KMS-11 (cell line): Measurements from ENCODE around the gene BTNL9.

Experiments used
- H2AFZ ChIP-seq: fragments of 200-600 bp; sonication (generic); 2 replicates; pipeline ENCODE4 v1.6.1; 2016; ENCODE audit warnings: antibody characterized with exemption, mixed run types, low read depth
- H3K27ac ChIP-seq: fragments of 200-600 bp; sonication (generic); 2 replicates; pipeline ENCODE4 v1.6.1; 2016; ENCODE audit warnings: mild to moderate bottlenecking, mixed run types
- H3K27me3 ChIP-seq: fragments of 200-600 bp; sonication (generic); 2 replicates; pipeline ENCODE4 v1.6.1; 2017; ENCODE audit warnings: mild to moderate bottlenecking, low read depth, mixed run types, moderate library complexity; ENCODE audit not compliant: insufficient read depth
- H3K36me3 ChIP-seq: fragments of 200-600 bp; sonication (generic); 2 replicates; pipeline ENCODE4 v1.6.1; 2017; ENCODE audit warnings: mild to moderate bottlenecking, mixed run types; ENCODE audit not compliant: insufficient read depth
- H3K4me1 ChIP-seq: fragments of 200-600 bp; sonication (generic); 2 replicates; pipeline ENCODE4 v1.6.1; 2016; ENCODE audit warnings: mild to moderate bottlenecking, low read depth, mixed run types; ENCODE audit not compliant: poor library complexity, severe bottlenecking
- H3K4me2 ChIP-seq: fragments of 200-600 bp; sonication (generic); 2 replicates; pipeline ENCODE4 v1.7.0; 2016; ENCODE audit warnings: mild to moderate bottlenecking, mixed run types
- H3K4me3 ChIP-seq: fragments of 200-600 bp; sonication (generic); IDR thresholded peaks from 2 replicates; pipeline ENCODE4 v1.6.1; 2017; ENCODE audit warnings: low read depth, low read length, mixed read lengths; ENCODE audit not compliant: insufficient read depth
- H3K79me2 ChIP-seq: fragments of 200-600 bp; sonication (generic); 2 replicates; pipeline ENCODE4 v1.6.1; 2016; ENCODE audit warnings: low read depth, mixed run types; ENCODE audit not compliant: insufficient read depth
- H3K9ac ChIP-seq: fragments of 200-600 bp; sonication (generic); 2 replicates; pipeline ENCODE4 v1.6.1; 2016; ENCODE audit warnings: mild to moderate bottlenecking, mixed run types
- H4K20me1 ChIP-seq: fragments of 200-600 bp; sonication (generic); 2 replicates; pipeline ENCODE4 v1.6.1; 2016; ENCODE audit warnings: mild to moderate bottlenecking, mixed run types; ENCODE audit not compliant: insufficient read depth
- CTCF ChIP-seq: fragments of 200-600 bp; sonication (generic); conservative IDR thresholded peaks from 2 replicates; pipeline ENCODE4 v1.6.1; 2017; ENCODE audit warnings: low read depth, mild to moderate bottlenecking, antibody characterized with exemption, low read length, moderate library complexity, mixed read lengths

BTNL9 gene

GRCh38 chr5:181053488-181054121 lies 13.5 kb downstream of the BTNL9 start:
- Histone ChIP-seq H3K9ac (peak overlapping the region; percentile 51; the same call in 1 of the 2 replicates), H3K4me1 (no peaks in the 10 kb centered on the region), H3K4me3 (no peak overlapping the region), H3K27ac (no peak overlapping the region), H3K79me2 (no peaks in the 10 kb centered on the region), H3K36me3 (no peaks in the 10 kb centered on the region), H2AFZ (peak overlapping the region; percentile 78), H3K27me3 (no peaks in the 10 kb centered on the region), H4K20me1 (no peaks in the 10 kb centered on the region), H3K4me2 (peak overlapping the region; percentile 45; the same call in 1 of the 2 replicates)
- no peak for TF ChIP-seq CTCF

GRCh38 chr5:181054138-181054537 lies 14.1 kb downstream of the BTNL9 start:
- no peak overlapping the region for H3K4me3 ChIP-seq
- H3K4me2 ChIP-seq = no peak overlapping the region
- H3K27me3 ChIP-seq = no peaks in the 10 kb centered on the region
- H2AFZ ChIP-seq = no peak overlapping the region
- H4K20me1 ChIP-seq = no peaks in the 10 kb centered on the region
- H3K79me2 ChIP-seq = no peaks in the 10 kb centered on the region
- no peak for TF ChIP-seq CTCF
- H3K4me1 ChIP-seq = no peaks in the 10 kb centered on the region
- no peak overlapping the region for H3K9ac ChIP-seq
- H3K27ac ChIP-seq = no peak overlapping the region
- no peaks in the 10 kb centered on the region for H3K36me3 ChIP-seq

- no peak for TF ChIP-seq CTCF
- H2AFZ ChIP-seq = no peak overlapping the region
These were observed 14.9 kb downstream of the BTNL9 start for GRCh38 chr5:181054871-181055459.

GRCh38 chr5:181056431-181056830 lies 16.4 kb downstream of the BTNL9 start:
- Histone ChIP-seq H3K4me1 (no peaks in the 10 kb centered on the region), H3K4me2 (no peak overlapping the region)

More at GRCh38 chr5:181054871-181055459, 14.9 kb downstream of the BTNL9 start:
- H3K79me2 ChIP-seq = no peaks in the 10 kb centered on the region
- H3K36me3 ChIP-seq = no peaks in the 10 kb centered on the region
- H4K20me1 ChIP-seq = no peaks in the 10 kb centered on the region
- H3K4me2 ChIP-seq = no peak overlapping the region
- no peaks in the 10 kb centered on the region for H3K27me3 ChIP-seq
- H3K27ac ChIP-seq = no peak overlapping the region
- H3K4me3 ChIP-seq = no peak overlapping the region
- H3K4me1 ChIP-seq = no peaks in the 10 kb centered on the region
- no peak overlapping the region for H3K9ac ChIP-seq

More at GRCh38 chr5:181056431-181056830, 16.4 kb downstream of the BTNL9 start:
- Histone ChIP-seq H3K9ac (no peak overlapping the region), H3K36me3 (no peaks in the 10 kb centered on the region), H3K79me2 (no peaks in the 10 kb centered on the region), H4K20me1 (no peaks in the 10 kb centered on the region), H3K27me3 (no peaks in the 10 kb centered on the region), H3K27ac (no peak overlapping the region), H3K4me3 (no peak overlapping the region), H2AFZ (no peak overlapping the region)
- TF ChIP-seq CTCF = no peak
